Inflammatory macrophage (primary cell): ENCODE results near the gene ZFP92.

Experiments
- DNase-seq, 2 donors: peaks; one replicate each; pipeline ENCODE4 v3.0.0-alpha.2; 2020 to 2022

ZFP92 gene

DNA sequence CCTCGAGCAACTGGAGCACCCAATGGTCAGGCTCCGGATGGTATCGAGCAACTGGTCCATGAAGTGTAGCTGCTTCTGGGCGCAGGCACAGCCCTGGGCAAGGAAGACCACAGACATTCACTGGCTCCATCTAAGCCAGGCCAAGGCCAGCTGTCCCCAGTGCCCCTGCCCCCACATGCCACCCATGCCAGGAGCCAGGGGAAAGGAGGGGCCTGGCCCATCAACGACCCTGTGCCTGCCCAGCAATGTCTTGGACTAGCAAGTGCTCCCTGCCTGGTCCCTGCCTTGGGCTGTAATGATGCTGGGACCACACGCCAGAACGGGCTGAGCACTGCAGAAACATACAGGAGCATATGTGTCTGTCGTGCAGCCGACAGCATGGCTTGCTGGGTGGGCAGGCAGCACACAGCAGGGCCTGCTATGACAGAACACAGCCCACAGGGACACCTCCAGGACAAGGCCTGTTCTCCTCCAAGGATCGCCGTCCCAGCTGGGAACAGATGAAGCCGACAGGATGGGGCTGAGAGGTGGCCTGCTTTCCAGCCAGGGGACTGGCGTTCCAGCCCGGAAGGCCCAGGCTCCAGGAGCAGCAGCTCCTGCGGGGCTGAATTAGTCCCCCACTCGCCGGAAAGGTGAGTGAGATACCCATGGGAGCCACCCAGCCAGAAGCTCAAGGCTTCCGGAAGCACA is 46.0 kb downstream of the ZFP92 start:
- DNase-seq = no peak

DNA sequence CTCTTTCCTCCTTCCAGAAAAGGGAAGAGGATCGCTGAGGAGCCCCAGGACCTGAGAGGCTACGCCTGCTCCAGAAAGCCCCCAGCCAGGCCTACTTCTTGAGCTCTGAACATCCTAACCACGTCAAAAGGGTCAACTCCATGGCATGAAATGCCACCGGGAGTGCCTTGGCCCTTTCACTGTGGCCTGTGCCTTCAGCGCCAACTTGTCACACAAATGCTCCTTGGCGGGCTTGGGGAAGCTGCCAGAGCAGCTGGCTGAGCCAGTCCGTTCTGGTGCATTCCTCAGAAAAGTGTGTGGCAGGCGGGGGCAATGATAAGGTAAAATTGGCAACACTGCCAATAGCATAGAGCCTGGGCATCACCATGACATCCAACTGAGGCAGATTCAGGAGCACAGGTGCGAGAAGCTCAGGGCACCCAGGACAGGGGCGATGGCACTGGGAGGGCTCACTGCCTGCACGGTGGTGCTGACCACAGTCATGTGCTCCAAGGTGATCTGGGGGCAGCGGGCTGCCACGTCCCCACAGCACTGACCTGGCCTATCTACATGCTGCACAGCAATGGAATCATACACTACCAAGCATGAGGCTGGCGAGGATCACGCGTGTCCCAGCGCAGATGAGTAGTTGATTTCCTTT is 46.7 kb downstream of the ZFP92 start:
- no peak for DNase-seq

DNA sequence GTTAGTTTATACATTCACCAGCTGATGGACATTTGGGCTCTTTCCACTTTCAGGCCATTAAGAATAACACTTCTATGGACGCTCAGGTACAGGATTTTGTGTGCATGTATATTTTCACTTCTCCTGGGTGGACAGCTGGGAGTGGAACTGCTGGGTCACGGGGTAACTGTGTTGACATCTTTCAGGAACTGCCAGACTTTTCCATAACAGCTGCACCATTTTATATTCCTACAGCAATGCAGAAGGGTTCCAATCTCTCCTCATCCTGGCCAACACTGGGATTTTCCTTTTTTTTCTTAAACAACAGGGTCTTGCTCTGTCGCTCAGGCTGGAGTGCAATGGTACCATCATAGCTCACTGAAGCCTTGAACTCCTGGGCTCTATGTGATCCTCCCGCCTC is 47.2 kb downstream of the ZFP92 start:
- DNase-seq = no peak

DNA sequence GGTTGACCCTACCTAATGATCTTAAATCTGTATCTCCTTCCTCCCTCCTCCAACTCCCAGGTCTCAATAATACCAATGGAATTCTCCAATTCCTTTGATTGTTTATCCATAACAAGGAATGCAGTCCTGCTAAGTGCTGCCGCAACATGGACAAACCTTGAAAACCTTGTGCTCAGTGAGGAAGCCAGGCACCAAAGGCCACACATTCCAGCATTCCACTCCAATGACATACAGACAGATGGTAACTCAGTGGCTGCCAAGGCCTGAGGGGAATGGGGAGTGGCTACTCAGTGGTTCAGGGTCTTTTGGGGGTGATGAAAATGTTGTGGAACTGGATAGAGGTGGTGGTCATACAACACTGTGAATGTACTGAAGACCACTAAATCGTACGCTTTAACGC is 48.7 kb downstream of the ZFP92 start:
- DNase-seq = no peak

DNA sequence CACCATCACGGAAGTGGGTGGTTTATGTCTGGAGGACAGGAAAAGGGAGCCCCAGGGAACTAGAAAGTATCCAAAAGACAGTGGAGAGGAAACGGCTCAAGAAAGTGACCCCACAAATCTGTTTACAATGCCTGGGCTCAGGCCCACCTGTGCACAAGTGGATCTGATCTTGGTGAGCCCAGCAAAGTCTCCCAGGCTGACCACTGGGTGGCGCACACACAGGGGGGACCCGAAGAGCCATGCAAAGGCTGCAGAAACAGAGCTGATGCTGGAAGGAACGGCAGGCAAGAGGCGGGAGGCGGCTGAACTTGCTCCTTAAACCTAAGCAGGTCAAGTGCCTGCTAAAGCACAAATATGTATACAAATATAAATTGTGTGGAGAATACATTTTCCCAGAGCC is 49.6 kb downstream of the ZFP92 start:
- peak; percentile 4 to 37 for DNase-seq
